LNCAP (cell line): Measurements from ENCODE around the gene ZCCHC7.

Source experiments
- CTCF ChIP-seq: fragments of 450-650 bp; IDR thresholded peaks from 2 replicates; pipeline ENCODE4 v1.5.1; 2017; ENCODE audit warnings: mild to moderate bottlenecking

ZCCHC7 gene

GRCh38 chr9:37311938-37312708 lies 191.7 kb downstream of the ZCCHC7 start:
- TF ChIP-seq CTCF = no peak

GRCh38 chr9:37324261-37324683 lies 203.9 kb downstream of the ZCCHC7 start:
- no peak for TF ChIP-seq CTCF

- no peak for TF ChIP-seq CTCF
Measured at GRCh38 chr9:37324691-37325490, 204.5 kb downstream of the ZCCHC7 start.

- no peak for TF ChIP-seq CTCF
Measured at GRCh38 chr9:37325778-37326177, 205.4 kb downstream of the ZCCHC7 start.

- no peak for TF ChIP-seq CTCF
Measured at GRCh38 chr9:37327553-37327952, 207.2 kb downstream of the ZCCHC7 start.

- TF ChIP-seq CTCF = no peak
Measured at GRCh38 chr9:37328556-37329227, 208.3 kb downstream of the ZCCHC7 start.

- peak; percentile 57 for TF ChIP-seq CTCF
Measured at GRCh38 chr9:37329576-37329975, 209.2 kb downstream of the ZCCHC7 start.
